ENCODE results near the gene CTAG1B.

- TF ChIP-seq CTCF (IDR thresholded peaks at IDR 0.05; ENCODE audit: poor library complexity): no peak
- TF ChIP-seq EZH2 (IDR thresholded peaks at IDR 0.05; ENCODE audit: borderline replicate concordance): no peak
- TF ChIP-seq EZH2phosphoT487 (IDR thresholded peaks at IDR 0.05; ENCODE audit: low read depth, severe bottlenecking, unreplicated experiment): no peak
Measured at GRCh38 chrX:154660541-154660940, 41.5 kb upstream of the CTAG1B start.
